Fibroblast of the aortic adventitia (primary cell): Measurements from ENCODE around the gene NMBR. TPM values are rescaled to one million over a fixed set of nuclear protein-coding genes. Genes with fewer than 3 reads are reported as not detected.

Source experiments
- DNase-seq: peaks from one replicate; pipeline ENCODE4 v3.0.0-alpha.2; 2010; ENCODE audit warnings: low read depth
- H3K4me3 ChIP-seq: 2 replicates; pipeline ENCODE4 v1.5.1; 2011; ENCODE audit warnings: low read depth, mild to moderate bottlenecking, control low read depth, low read length, moderate library complexity
- CTCF ChIP-seq: IDR thresholded peaks from 2 replicates; pipeline ENCODE4 v1.5.1; 2011; ENCODE audit warnings: mild to moderate bottlenecking, low read length, control low read depth, inconsistent platforms; ENCODE audit not compliant: insufficient read depth
- total RNA-seq: library from RNA; depleted of rRNA; stranded (reverse); fragments of >200 nt; gene quantifications from 2 replicates; pipeline ENCODE4 v1.2.3, GENCODE V29; 2012; ENCODE audit warnings: low replicate concordance

Gene NMBR
- total RNA-seq, 1 donor: not detected

GRCh38 chr6:142187209-142187608, 40.3 kb upstream of the NMBR start:
- H3K4me3 ChIP-seq: no peak overlapping the region
- peak; percentile 47 for DNase-seq
- no peak for TF ChIP-seq CTCF

GRCh38 chr6:142185641-142186040, 38.7 kb upstream of the NMBR start:
- TF ChIP-seq CTCF: no peak
- H3K4me3 ChIP-seq: no peak overlapping the region
- no peak for DNase-seq

- DNase-seq: no peak
- TF ChIP-seq CTCF: no peak
- H3K4me3 ChIP-seq: no peak overlapping the region
Measured at GRCh38 chr6:142184307-142184706, 37.4 kb upstream of the NMBR start.

GRCh38 chr6:142183351-142183750, 36.4 kb upstream of the NMBR start:
- H3K4me3 ChIP-seq: no peak overlapping the region
- TF ChIP-seq CTCF: no peak
- no peak for DNase-seq

GRCh38 chr6:142182004-142182403, 35.1 kb upstream of the NMBR start:
- no peak for TF ChIP-seq CTCF
- no peak for DNase-seq
- no peak overlapping the region for H3K4me3 ChIP-seq

GRCh38 chr6:142178129-142178528, 31.2 kb upstream of the NMBR start:
- DNase-seq: no peak
- no peak overlapping the region for H3K4me3 ChIP-seq
- no peak for TF ChIP-seq CTCF

- no peak for DNase-seq
- no peak overlapping the region for H3K4me3 ChIP-seq
- no peak for TF ChIP-seq CTCF
Measured at GRCh38 chr6:142174703-142175102, 27.8 kb upstream of the NMBR start.
